NCI-H748 (cell line): ENCODE measurements around the gene TRAP1.
"Not testable (repeated sequence)": the region's sequence is repeated elsewhere in the genome, so short reads cannot be mapped to it uniquely, and the experiment has no call there.

ENCODE experiments used
- DNase-seq: peaks from one replicate; lab custom pipeline; 2025; ENCODE audit not compliant: unreplicated experiment; lab: John Stamatoyannopoulos, UW

Gene TRAP1

DNA sequence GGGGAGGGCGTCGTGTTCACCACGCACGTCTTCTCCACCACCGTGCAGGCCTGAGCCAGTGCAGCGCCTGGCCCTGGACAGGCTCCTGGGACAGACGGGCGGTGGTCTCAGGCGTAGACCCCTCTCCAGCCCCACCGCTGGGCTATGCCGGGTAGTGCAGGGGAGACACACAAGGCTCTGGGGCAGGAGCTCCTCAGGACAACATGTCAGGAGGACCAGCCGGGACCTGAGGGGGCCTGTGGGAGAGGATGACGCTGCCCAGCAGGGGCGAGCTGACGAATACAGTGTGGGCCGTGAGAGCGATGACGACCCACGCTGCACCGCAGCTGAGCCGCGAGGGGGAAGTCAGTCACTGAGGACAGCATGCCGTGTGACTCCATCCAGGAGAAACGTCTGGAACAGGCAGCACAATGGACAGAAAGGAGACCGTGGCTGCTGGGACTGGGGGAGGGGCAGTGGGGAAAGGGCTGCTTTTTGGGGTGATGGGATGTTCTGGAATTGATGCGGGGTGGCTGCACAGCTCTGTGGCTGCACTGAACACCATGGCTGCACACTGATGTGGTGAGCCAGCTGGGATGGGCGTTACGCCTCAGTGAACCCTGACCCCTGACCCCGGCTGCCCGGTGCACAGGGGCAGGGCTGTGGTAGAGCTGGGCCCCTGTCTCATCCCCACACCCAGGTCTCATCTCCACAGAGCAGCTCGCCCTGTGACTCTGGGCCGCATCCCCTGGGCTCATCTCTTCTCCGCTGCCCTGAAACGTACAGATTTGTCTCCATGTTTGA, 42.6 kb downstream of the TRAP1 start:
- no peak for DNase-seq

GRCh38 chr16:3673676-3674377, 43.5 kb downstream of the TRAP1 start:
- no peak for DNase-seq

GRCh38 chr16:3673201-3673600, 44.1 kb downstream of the TRAP1 start:
- DNase-seq, result no peak

- no peak for DNase-seq
Observed at GRCh38 chr16:3672571-3673041, 44.7 kb downstream of the TRAP1 start.

- DNase-seq, result no peak
Observed at GRCh38 chr16:3671424-3671823, 45.9 kb downstream of the TRAP1 start.

GRCh38 chr16:3670711-3671110, 46.6 kb downstream of the TRAP1 start:
- no peak for DNase-seq

GRCh38 chr16:3669082-3669481, 48.2 kb downstream of the TRAP1 start:
- no peak for DNase-seq

DNA sequence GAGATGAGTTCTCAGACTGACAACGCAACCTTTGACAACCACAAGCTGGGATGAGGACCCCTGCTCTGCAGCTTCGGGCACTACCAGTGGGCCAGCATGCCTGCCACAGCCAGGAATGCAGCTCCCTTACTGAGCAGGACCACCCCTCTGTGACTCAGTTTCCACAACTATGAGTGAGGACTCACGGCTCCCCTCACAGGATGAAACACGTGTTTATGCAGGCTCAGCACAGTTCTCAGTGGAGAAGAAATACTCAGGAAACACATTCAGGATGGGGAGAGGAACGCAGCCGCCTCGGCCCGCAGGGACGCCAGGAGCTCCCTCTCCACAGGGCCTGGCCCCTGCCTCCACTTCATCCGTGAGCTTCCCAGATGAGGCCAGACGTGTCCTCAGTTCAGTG, 48.7 kb downstream of the TRAP1 start:
- no peak for DNase-seq

GRCh38 chr16:3665508-3665907, 51.8 kb downstream of the TRAP1 start:
- no peak for DNase-seq

- no peak for DNase-seq
Observed at GRCh38 chr16:3664187-3664896, 53.0 kb downstream of the TRAP1 start.

DNA sequence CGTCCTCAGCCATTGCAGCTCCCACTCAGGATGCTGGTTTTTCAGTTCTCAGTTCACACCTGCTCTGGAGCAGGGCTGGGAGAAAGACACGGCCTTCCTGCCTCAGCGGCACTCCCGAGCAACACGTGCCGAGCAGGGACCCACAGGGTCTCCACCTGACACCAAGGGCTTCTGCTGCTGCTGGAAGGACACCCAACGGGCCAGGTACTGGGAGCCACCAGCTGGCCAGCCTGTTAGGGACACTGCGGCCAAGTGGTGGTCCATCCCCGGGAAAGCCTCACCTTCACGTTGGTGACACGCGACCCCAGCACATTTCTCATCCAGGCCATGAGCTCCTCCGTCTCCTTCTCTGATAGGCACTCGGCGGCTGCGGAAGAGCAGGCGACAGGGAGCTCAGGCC, 54.7 kb downstream of the TRAP1 start:
- no peak for DNase-seq

GRCh38 chr16:3661922-3662321, 55.4 kb downstream of the TRAP1 start:
- DNase-seq, result no peak

DNA sequence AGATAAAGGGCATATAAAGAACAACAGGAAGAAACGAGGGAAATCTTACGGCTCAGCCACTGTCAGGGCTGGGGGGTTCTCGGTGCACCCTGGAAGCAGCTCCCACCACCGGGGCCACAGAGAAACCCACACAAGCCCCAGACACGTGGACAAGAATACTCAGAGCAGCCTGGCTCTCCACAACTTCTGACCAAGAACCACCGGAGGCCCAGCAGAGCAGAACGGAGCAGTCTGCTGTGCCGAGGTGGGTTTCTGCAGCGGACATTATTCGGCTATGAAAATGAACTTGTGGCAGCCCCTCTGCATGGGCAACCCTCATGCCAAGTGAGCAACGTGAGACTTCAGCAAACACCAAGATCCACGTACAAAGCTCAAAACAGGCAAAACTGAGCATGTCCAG, 56.0 kb downstream of the TRAP1 start:
- DNase-seq, result no peak

DNA sequence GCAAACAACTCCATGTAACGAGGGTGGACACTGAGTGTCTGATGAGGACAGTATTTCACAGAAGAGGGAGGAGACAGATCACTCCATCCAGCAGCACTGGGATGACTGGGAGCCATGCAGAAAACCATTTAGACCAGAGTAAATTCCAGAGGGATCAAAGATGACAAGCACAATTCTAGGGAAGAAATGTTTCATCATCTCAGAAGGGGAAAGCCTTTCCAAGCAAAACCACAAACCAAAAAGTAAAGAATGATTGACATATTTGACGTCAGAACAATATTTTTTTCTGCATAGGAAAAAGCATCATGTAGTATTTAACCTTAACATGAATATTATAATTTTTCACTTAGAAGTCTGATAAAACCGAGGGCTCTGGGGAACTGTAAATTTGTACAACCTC, 58.1 kb downstream of the TRAP1 start:
- DNase-seq, result no peak

- no peak for DNase-seq
Observed at GRCh38 chr16:3656491-3657468, 60.5 kb downstream of the TRAP1 start.

DNA sequence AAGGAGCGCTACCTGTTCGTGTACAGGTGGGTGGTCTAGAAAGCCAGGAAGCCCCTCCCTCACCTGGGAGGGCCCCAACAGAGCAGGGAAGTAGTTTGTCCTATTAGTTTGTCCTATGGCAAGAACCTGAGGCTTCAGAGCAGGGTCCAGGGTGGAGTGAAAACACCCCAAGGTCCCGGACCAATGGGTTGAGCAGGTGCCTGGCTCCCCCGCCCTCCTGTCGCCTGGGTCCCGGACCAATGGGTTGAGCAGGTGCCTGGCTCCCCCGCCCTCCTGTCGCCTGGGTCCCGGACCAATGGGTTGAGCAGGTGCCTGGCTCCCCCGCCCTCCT, 61.2 kb downstream of the TRAP1 start:
- DNase-seq, result not testable (repeated sequence)

- no peak for DNase-seq
Observed at GRCh38 chr16:3655396-3656159, 61.7 kb downstream of the TRAP1 start.

DNA sequence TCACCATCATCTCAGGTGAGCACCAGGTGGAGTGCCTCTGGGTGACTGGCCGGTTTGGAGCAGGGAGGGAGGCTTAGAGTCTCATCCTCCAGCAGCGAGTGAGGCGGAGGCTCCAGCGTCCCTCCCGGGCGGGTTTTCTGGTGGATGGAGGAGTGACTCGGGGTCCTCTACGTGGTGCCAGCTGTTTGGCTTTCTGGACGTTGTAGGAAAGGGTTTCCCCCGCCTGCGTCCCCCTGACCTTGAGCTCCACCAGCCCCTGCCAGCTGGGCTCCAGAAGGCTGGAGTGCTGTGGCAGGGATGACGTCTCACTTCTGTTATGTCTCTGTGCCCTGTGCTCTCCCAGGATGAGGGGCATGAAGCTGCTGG, 62.3 kb downstream of the TRAP1 start:
- DNase-seq, result no peak

DNA sequence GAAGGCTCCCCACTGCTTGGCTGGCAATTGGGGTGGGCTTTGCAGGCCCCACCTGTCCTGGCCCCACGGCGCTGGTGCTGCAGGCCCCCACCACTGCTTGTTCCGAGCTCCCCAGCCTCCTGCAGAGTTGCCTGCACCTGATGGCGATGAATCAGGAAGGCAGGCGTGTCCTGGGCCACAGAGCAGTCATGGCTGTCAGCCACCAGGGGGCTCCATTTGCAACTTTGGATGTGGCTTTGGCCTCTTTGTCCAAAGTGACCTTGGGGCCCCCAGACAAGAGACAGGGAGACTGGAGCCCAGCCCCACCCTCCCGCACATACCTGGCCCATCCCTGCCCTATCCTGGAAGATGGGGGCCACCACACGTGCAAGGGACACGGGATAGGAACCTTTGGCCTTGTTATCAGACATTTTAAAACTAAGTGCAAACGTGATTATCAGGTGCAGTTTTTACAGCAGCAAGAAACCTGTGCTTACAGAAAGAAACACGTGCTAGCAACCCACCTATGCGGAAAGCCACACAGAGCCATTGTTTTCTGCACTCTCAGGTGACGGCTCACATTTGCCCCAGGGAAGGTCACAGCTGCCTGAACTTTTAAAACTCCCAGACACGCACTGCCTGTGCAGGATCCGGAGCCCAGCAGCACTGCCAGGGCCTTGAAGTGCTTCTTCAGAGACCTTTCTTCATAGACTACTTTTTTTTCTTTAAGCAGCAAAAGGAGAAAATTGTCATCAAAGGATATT, 62.9 kb downstream of the TRAP1 start, which contains the start of gene DNASE1:
DNASE1 (plus strand) TSS at position 443 of the 743 bp plus-strand sequence. CDS start 683 bp downstream, outside the sequence.
- DNase-seq, result peak; percentile 55
